K562 (cell line): Measurements from ENCODE around the gene TMEM167B. TPM values are rescaled to one million over a fixed set of nuclear protein-coding genes. Genes with fewer than 3 reads are reported as not detected.

Source experiments
- ASH1L ChIP-seq: fragments of 450-650 bp; IDR thresholded peaks from 2 replicates; pipeline ENCODE4 v1.6.1; 2018; ENCODE audit warnings: borderline replicate concordance, mild to moderate bottlenecking, low read depth; ENCODE audit not compliant: partially characterized antibody
- ATF3 ChIP-seq, 2 experiments: fragments of 450-650 bp in 1 of 2; sonication (generic) in 1 of 2; formaldehyde crosslinking in 1 of 2; IDR thresholded peaks in 1 of 2; conservative IDR thresholded peaks in 1 of 2; 2 replicates each; pipeline versions ENCODE4 v1.6.1 to v1.8.1; 2016 to 2023; ENCODE audit warnings: mild to moderate bottlenecking in 2 of 2, moderate library complexity in 2 of 2, inconsistent platforms in 1 of 2, missing genetic modification reagents in 1 of 2
- CREBBP ChIP-seq: IDR thresholded peaks from one replicate; pipeline ENCODE4 v1.6.1; 2012; ENCODE audit warnings: low read depth, mild to moderate bottlenecking, control low read depth, inconsistent platforms, low read length
- HDAC6 ChIP-seq: IDR thresholded peaks from 2 replicates; pipeline ENCODE4 v1.6.1; 2012; ENCODE audit warnings: low read depth, mild to moderate bottlenecking, control low read depth, inconsistent platforms, low read length, moderate library complexity
- KLF13 ChIP-seq: fragments of 450-650 bp; IDR thresholded peaks from 2 replicates; pipeline ENCODE4 v1.6.1; 2016; ENCODE audit warnings: missing genetic modification characterization, low read depth, mild to moderate bottlenecking, missing compliant biosample characterization, moderate library complexity, borderline replicate concordance
- OTX1 ChIP-seq: fragments of 450-650 bp; formaldehyde crosslinking; IDR thresholded peaks from 2 replicates; pipeline ENCODE4 v1.4.0; 2022; ENCODE audit warnings: mild to moderate bottlenecking
- REST ChIP-seq, 2 experiments: fragments of 450-650 bp; formaldehyde crosslinking in 1 of 2; IDR thresholded peaks; 2 replicates each; pipeline versions ENCODE4 v1.4.0 to v1.6.1; 2014 to 2020; ENCODE audit warnings: mild to moderate bottlenecking in 2 of 2, borderline replicate concordance in 1 of 2, low read depth in 1 of 2
- ZFP1 ChIP-seq: fragments of 450-650 bp; formaldehyde crosslinking; IDR thresholded peaks from 2 replicates; pipeline ENCODE4 v1.4.0; 2020; ENCODE audit warnings: mild to moderate bottlenecking, mixed read lengths
- ZNF174 ChIP-seq: fragments of 250-450 bp; sonication (Bioruptor Pico); IDR thresholded peaks from 2 replicates; pipeline ENCODE4 v1.4.0; 2020; ENCODE audit warnings: mild to moderate bottlenecking
- ZNF3 ChIP-seq: fragments of 250-450 bp; sonication (Bioruptor Pico); IDR thresholded peaks from 2 replicates; pipeline ENCODE4 v1.5.0; 2021; ENCODE audit warnings: mild to moderate bottlenecking, moderate library complexity
- ZNF354B ChIP-seq: fragments of 250-450 bp; sonication (Bioruptor Pico); IDR thresholded peaks from 2 replicates; pipeline ENCODE4 v1.4.0; 2020
- ZNF57 ChIP-seq: fragments of 450-650 bp; formaldehyde crosslinking; IDR thresholded peaks from 2 replicates; pipeline ENCODE4 v1.4.0; 2020; ENCODE audit warnings: mild to moderate bottlenecking, moderate library complexity
- ZNF77 ChIP-seq: fragments of 250-450 bp; sonication (Bioruptor Pico); IDR thresholded peaks from 2 replicates; pipeline ENCODE4 v1.5.0; 2020
- ZSCAN32 ChIP-seq: fragments of 450-650 bp; formaldehyde crosslinking; IDR thresholded peaks from 2 replicates; pipeline ENCODE4 v1.4.0; 2020; ENCODE audit warnings: mild to moderate bottlenecking, moderate library complexity
- polyA plus RNA-seq, 8 experiments: library from polyadenylated mRNA; depleted of rRNA in 4 of 8; stranded (reverse) in 5 of 8; unstranded in 3 of 8; fragments of >200 nt; fragmentation: Nextera tagmentation in 2 of 8; fragmentation: Illumina TruSeq in 1 of 8; extraction: Ambion mirVana in 2 of 8; extraction: Trizol in 1 of 8; gene quantifications; 2 replicates each; pipeline versions ENCODE4 v1.2.1 to v1.2.3, GENCODE V29; 2011 to 2014; ENCODE audit warnings: inconsistent platforms in 1 of 8, missing spikeins in 1 of 8
- total RNA-seq, 7 experiments: library from RNA; depleted of rRNA in 6 of 7; stranded (reverse); fragments of >200 nt in 6 of 7; fragmentation: Illumina TruSeq in 2 of 7; extraction: Trizol in 2 of 7; gene quantifications; 2 replicates each; pipeline versions ENCODE4 v1.2.1 to v1.2.3, GENCODE V29; 2011 to 2021; ENCODE audit warnings: low replicate concordance in 1 of 7
- TF ChIP-seq, protein P1 (sequence below): fragments of 450-650 bp; IDR thresholded peaks from 2 replicates; pipeline ENCODE4 v1.6.1; 2016; ENCODE audit warnings: mild to moderate bottlenecking

TMEM167B gene
- total and polyA plus RNA-seq, 9 of the 15 experiments (the other 6 are each of a cell fraction or from before 2014, with no cell fraction given) = 17.2 to 36.4 (median 32.2) TPM

GRCh38 chr1:109075531-109076490 is 14.8 kb upstream of the TMEM167B start, which contains the start of gene TAF13 (continued):
- TF ChIP-seq REST (IDR thresholded peaks at IDR 0.05; ENCODE audit: borderline replicate concordance) = no peak
- peak; percentile 72; the same call in 1 of the 2 replicates for TF ChIP-seq REST (CRISPR knock-in tag; IDR thresholded peaks at IDR 0.05; ENCODE audit: low read depth)
- TF ChIP-seq HDAC6 = no peak
- TF ChIP-seq OTX1 (CRISPR knock-in tag) = peak; percentile 48; the same call in 1 of the 2 replicates
- no peak; the same call in 1 of the 2 replicates for TF ChIP-seq ZFP1 (CRISPR knock-in tag)
- TF ChIP-seq, protein P1, sequence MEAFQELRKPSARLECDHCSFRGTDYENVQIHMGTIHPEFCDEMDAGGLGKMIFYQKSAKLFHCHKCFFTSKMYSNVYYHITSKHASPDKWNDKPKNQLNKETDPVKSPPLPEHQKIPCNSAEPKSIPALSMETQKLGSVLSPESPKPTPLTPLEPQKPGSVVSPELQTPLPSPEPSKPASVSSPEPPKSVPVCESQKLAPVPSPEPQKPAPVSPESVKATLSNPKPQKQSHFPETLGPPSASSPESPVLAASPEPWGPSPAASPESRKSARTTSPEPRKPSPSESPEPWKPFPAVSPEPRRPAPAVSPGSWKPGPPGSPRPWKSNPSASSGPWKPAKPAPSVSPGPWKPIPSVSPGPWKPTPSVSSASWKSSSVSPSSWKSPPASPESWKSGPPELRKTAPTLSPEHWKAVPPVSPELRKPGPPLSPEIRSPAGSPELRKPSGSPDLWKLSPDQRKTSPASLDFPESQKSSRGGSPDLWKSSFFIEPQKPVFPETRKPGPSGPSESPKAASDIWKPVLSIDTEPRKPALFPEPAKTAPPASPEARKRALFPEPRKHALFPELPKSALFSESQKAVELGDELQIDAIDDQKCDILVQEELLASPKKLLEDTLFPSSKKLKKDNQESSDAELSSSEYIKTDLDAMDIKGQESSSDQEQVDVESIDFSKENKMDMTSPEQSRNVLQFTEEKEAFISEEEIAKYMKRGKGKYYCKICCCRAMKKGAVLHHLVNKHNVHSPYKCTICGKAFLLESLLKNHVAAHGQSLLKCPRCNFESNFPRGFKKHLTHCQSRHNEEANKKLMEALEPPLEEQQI = no peak
- no peak for TF ChIP-seq ZNF57
- TF ChIP-seq ZNF3 = no peak
- TF ChIP-seq CREBBP = no peak
- no peak for TF ChIP-seq ZNF174 (CRISPR knock-in tag)
- TF ChIP-seq ZNF77 (CRISPR knock-in tag) = no peak
- 0 out of 2 replicates have a peak, but pooled peaks have one; percentile 25 for TF ChIP-seq KLF13 (tag)
- TF ChIP-seq ZNF354B (CRISPR knock-in tag) = no peak
- TF ChIP-seq ASH1L = no peak
- no peak for TF ChIP-seq ZSCAN32
- TF ChIP-seq ATF3 (IDR thresholded peaks at IDR 0.05) = peak; percentile 42; the same call in 1 of the 2 replicates
- peak; percentile 68 for TF ChIP-seq ATF3 (CRISPR knock-in tag; conservative IDR thresholded peaks at IDR 0.05)
